RWPE2 (cell line): ENCODE results near the gene KLB.

Experiments
- ATAC-seq: fragments of 200-7000 bp; cut with Tn5 transposase; 3 replicates; pipeline ENCODE4 v1.9.1; 2021; ENCODE audit warnings: low read depth
- DNase-seq: peaks from one replicate; pipeline ENCODE4 v3.0.0-alpha.2; 2020; ENCODE audit warnings: low spot score
- H3K27ac ChIP-seq: fragments of 450-650 bp; 2 replicates; pipeline ENCODE4 v1.5.1; 2017; ENCODE audit warnings: mild to moderate bottlenecking; ENCODE audit not compliant: poor library complexity, severe bottlenecking
- H3K27me3 ChIP-seq: fragments of 250-450 bp; sonication (Bioruptor Pico); 2 replicates; pipeline ENCODE4 v1.5.1; 2021; ENCODE audit warnings: mild to moderate bottlenecking, moderate library complexity; ENCODE audit not compliant: insufficient read depth, poor library complexity, severe bottlenecking
- H3K36me3 ChIP-seq: fragments of 250-450 bp; sonication (Bioruptor Pico); 2 replicates; pipeline ENCODE4 v1.5.1; 2020; ENCODE audit warnings: low read depth, mild to moderate bottlenecking, moderate library complexity
- H3K4me1 ChIP-seq: fragments of 250-450 bp; sonication (Bioruptor Pico); 2 replicates; pipeline ENCODE4 v1.5.1; 2021; ENCODE audit warnings: mild to moderate bottlenecking, moderate library complexity; ENCODE audit not compliant: insufficient read depth, poor library complexity, severe bottlenecking
- H3K4me3 ChIP-seq: fragments of 250-450 bp; sonication (Bioruptor Pico); 2 replicates; pipeline ENCODE4 v1.5.1; 2021; ENCODE audit warnings: mild to moderate bottlenecking, moderate library complexity; ENCODE audit not compliant: severe bottlenecking
- H3K9me3 ChIP-seq: fragments of 250-450 bp; sonication (Bioruptor Pico); 2 replicates; pipeline ENCODE4 v1.5.1; 2021; ENCODE audit warnings: mild to moderate bottlenecking, moderate library complexity; ENCODE audit not compliant: severe bottlenecking
- TF ChIP-seq, protein P1 (sequence below): fragments of 450-650 bp; IDR thresholded peaks from one replicate; pipeline ENCODE4 v1.5.1; 2017; ENCODE audit warnings: mild to moderate bottlenecking, moderate library complexity; ENCODE audit not compliant: poor library complexity, severe bottlenecking

Gene KLB

DNA sequence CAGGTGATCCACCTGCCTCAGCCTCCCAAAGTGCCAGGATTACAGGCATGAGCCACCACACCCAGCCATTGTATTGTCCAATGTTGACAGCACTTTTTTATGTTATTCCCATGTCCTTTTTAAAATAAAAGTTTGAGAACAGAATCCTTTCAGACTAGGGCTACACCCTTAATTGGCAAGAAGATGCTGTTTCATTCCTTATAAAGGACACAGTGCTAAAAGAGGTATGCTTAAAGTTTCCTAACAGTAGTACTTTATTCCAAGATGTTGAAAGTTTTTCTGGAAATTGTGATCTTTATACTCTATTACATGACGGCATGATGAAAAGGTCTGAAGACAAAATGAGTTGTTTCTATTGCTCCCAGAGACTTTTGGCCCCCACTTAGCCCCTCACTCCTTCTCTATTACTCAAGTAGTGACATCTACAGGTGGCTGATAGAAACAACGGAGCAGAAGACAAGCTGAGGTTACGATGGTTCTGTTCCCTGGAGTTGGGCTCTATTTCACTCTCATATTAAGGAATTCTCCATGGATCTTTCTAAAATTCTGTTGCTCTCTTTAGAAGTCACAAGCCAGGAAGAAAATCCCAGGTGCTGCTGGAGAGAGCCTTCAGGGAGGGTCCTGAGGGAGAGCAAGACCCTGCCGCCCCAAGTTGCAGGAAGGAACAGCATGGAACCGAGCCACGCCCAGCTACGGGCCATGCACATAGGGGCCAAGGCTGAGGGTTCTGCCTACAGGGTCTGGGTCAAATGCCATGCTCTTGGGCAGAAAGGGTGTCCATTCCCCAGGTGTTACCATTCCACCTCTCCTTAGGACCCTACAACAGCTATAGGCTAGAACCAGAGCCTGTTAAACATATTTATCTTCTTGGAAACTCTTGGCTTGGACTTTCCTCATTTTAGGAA, 29.2 kb downstream of the KLB start:
- H3K27me3 ChIP-seq: peaks cover 3% of the 10 kb centered on the region
- H3K27ac ChIP-seq: no peak overlapping the region
- H3K4me3 ChIP-seq: no peak overlapping the region
- H3K9me3 ChIP-seq: no peaks in the 10 kb centered on the region
- no peak for DNase-seq
- no peak for ATAC-seq
- H3K36me3 ChIP-seq: no peaks in the 10 kb centered on the region
- TF ChIP-seq, protein P1, sequence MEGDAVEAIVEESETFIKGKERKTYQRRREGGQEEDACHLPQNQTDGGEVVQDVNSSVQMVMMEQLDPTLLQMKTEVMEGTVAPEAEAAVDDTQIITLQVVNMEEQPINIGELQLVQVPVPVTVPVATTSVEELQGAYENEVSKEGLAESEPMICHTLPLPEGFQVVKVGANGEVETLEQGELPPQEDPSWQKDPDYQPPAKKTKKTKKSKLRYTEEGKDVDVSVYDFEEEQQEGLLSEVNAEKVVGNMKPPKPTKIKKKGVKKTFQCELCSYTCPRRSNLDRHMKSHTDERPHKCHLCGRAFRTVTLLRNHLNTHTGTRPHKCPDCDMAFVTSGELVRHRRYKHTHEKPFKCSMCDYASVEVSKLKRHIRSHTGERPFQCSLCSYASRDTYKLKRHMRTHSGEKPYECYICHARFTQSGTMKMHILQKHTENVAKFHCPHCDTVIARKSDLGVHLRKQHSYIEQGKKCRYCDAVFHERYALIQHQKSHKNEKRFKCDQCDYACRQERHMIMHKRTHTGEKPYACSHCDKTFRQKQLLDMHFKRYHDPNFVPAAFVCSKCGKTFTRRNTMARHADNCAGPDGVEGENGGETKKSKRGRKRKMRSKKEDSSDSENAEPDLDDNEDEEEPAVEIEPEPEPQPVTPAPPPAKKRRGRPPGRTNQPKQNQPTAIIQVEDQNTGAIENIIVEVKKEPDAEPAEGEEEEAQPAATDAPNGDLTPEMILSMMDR: no peak
- H3K4me1 ChIP-seq: no peaks in the 10 kb centered on the region

DNA sequence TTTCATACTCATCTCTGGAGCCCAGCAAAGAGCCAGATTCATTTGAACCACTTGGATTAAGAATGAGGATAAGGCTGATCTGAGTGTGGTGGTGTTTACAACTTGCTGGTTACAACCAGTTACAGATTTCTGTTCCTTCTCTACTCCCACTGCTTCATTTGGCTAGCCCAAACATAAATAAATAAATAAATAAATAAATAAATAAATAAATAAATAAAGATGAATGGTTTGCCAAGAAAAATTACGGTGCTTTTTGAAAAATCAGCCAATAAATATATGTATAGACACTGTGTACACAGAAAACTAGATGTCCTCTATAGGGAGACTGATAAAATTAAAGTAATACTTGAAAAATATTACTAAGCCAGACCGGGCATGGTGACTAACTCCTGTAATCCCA, 34.9 kb downstream of the KLB start:
- H3K36me3 ChIP-seq: no peaks in the 10 kb centered on the region
- DNase-seq: no peak
- no peak overlapping the region for H3K4me3 ChIP-seq
- no peaks in the 10 kb centered on the region for H3K9me3 ChIP-seq
- no peak for ATAC-seq
- no peak overlapping the region for H3K27ac ChIP-seq
- peaks cover 3% of the 10 kb centered on the region for H3K27me3 ChIP-seq
- TF ChIP-seq, protein P1: no peak
- H3K4me1 ChIP-seq: no peaks in the 10 kb centered on the region

DNA sequence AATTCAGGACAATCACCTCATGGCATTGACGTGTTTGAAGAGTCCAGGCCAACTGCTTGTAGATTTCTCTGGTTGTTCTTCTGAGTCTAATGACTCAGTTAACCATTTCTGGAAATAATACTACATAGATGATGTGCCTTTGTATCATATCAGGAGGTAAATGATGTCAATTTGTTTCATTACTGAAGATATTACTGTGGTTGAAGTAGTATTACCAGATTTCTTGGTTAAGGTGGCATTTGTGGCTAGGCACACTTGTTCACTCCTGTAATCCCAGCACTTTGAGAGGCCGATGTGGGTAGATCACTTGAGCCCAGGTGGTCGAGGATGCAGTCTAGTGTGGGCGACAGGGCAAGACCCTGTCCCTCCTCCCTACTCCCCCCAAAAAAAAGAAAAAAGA, 36.3 kb downstream of the KLB start:
- no peak overlapping the region for H3K27ac ChIP-seq
- H3K36me3 ChIP-seq: no peaks in the 10 kb centered on the region
- no peak overlapping the region for H3K4me3 ChIP-seq
- TF ChIP-seq, protein P1: no peak
- H3K9me3 ChIP-seq: no peaks in the 10 kb centered on the region
- no peaks in the 10 kb centered on the region for H3K27me3 ChIP-seq
- DNase-seq (no peak), ATAC-seq (no peak)
- H3K4me1 ChIP-seq: no peaks in the 10 kb centered on the region

DNA sequence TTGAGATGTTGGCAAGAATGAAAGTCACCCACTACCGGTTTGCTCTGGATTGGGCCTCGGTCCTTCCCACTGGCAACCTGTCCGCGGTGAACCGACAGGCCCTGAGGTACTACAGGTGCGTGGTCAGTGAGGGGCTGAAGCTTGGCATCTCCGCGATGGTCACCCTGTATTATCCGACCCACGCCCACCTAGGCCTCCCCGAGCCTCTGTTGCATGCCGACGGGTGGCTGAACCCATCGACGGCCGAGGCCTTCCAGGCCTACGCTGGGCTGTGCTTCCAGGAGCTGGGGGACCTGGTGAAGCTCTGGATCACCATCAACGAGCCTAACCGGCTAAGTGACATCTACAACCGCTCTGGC, 39.7 kb downstream of the KLB start:
- Histone ChIP-seq H3K4me3 (no peak overlapping the region), H3K27ac (no peak overlapping the region)

More for the DNA sequence above, 39.7 kb downstream of the KLB start:
- Histone ChIP-seq H3K27me3 (no peaks in the 10 kb centered on the region), H3K9me3 (no peaks in the 10 kb centered on the region), H3K36me3 (peaks cover 13% of the 10 kb centered on the region), H3K4me1 (peaks cover 2% of the 10 kb centered on the region)
- TF ChIP-seq, protein P1: no peak
- ATAC-seq (no peak), DNase-seq (no peak)
